Measurements from ENCODE around the gene RNF215. TPM values are rescaled to one million over a fixed set of nuclear protein-coding genes. Genes with fewer than 3 reads are reported as not detected.

The RNF215 gene
- total and polyA plus RNA-seq, 2 experiments from 2014 or later, result 7.2 to 18.1 TPM

GRCh38 chr22:30432096-30432495, 44.9 kb upstream of the RNF215 start:
- no peaks in the 10 kb centered on the region for H3K27me3 ChIP-seq
- H4K20me1 ChIP-seq (ENCODE audit: insufficient read depth, poor library complexity, severe bottlenecking), result no peaks in the 10 kb centered on the region
- no peaks in the 10 kb centered on the region for H3K79me2 ChIP-seq
- no peaks in the 10 kb centered on the region for H3K9me2 ChIP-seq (replicated peaks; ENCODE audit: insufficient read depth)
- H2AFZ ChIP-seq, result no peak overlapping the region
- no peaks in the 10 kb centered on the region for H3K9me3 ChIP-seq (ENCODE audit: low read depth)
- no peaks in the 10 kb centered on the region for H3K4me1 ChIP-seq (ENCODE audit: insufficient read depth)
- H3K4me3 ChIP-seq, result no peak overlapping the region
- H3K27ac ChIP-seq, result no peak overlapping the region
- no peak overlapping the region for H3K4me2 ChIP-seq
- DNase-seq (ENCODE audit: low spot score), result no peak
- 81% methylated on average over 4 of the region's 4 CpGs for WGBS (ENCODE audit: low lambda C conversion rate, missing lambda C conversion rate)
- no peak for TF ChIP-seq EZH2 (IDR thresholded peaks at IDR 0.05; ENCODE audit: borderline replicate concordance)
- TF ChIP-seq EZH2phosphoT487 (IDR thresholded peaks at IDR 0.05; ENCODE audit: low read depth, severe bottlenecking, unreplicated experiment), result no peak
- TF ChIP-seq, protein P1, sequence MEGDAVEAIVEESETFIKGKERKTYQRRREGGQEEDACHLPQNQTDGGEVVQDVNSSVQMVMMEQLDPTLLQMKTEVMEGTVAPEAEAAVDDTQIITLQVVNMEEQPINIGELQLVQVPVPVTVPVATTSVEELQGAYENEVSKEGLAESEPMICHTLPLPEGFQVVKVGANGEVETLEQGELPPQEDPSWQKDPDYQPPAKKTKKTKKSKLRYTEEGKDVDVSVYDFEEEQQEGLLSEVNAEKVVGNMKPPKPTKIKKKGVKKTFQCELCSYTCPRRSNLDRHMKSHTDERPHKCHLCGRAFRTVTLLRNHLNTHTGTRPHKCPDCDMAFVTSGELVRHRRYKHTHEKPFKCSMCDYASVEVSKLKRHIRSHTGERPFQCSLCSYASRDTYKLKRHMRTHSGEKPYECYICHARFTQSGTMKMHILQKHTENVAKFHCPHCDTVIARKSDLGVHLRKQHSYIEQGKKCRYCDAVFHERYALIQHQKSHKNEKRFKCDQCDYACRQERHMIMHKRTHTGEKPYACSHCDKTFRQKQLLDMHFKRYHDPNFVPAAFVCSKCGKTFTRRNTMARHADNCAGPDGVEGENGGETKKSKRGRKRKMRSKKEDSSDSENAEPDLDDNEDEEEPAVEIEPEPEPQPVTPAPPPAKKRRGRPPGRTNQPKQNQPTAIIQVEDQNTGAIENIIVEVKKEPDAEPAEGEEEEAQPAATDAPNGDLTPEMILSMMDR (IDR thresholded peaks at IDR 0.05; ENCODE audit: poor library complexity), result no peak
- H3K36me3 ChIP-seq (replicated peaks; ENCODE audit: insufficient read depth, low read depth), result no peaks in the 10 kb centered on the region

DNA sequence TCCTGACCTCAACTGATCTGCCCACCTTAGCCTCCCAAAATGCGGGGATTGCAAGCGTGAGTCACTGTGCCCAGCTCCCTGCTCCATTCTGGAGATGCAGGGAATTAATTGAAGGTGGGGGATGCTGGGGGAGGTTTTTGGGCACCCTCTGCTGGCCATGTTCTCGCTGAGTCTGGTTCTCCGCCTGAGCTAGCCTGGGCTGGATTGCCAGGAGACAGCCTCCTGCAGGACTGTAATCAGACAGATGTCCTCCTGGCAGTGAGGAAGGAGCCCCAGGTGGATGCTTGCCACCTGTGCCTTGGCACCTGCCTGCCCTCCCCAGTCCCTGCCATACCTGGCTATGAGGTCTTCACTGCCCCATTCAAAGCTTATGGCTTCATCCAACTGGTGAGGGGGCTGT, 43.7 kb upstream of the RNF215 start:
- no peak for DNase-seq (ENCODE audit: low spot score)
- Histone ChIP-seq H3K27ac (no peak overlapping the region), H3K4me3 (no peak overlapping the region), H3K4me1 (ENCODE audit: insufficient read depth) (peaks cover 4% of the 10 kb centered on the region), H3K27me3 (no peaks in the 10 kb centered on the region), H2AFZ (no peak overlapping the region), H3K4me2 (no peak overlapping the region), H3K36me3 (replicated peaks; ENCODE audit: insufficient read depth, low read depth) (no peaks in the 10 kb centered on the region), H3K79me2 (no peaks in the 10 kb centered on the region), H3K9me3 (ENCODE audit: low read depth) (no peaks in the 10 kb centered on the region), H4K20me1 (ENCODE audit: insufficient read depth, poor library complexity, severe bottlenecking) (no peaks in the 10 kb centered on the region), H3K9me2 (replicated peaks; ENCODE audit: insufficient read depth) (no peaks in the 10 kb centered on the region)
- 72% methylated on average over 4 of the region's 4 CpGs for WGBS (ENCODE audit: low lambda C conversion rate, missing lambda C conversion rate)
- TF ChIP-seq, protein P1 (IDR thresholded peaks at IDR 0.05; ENCODE audit: poor library complexity), result no peak
- TF ChIP-seq EZH2 (IDR thresholded peaks at IDR 0.05; ENCODE audit: borderline replicate concordance) (no peak), EZH2phosphoT487 (IDR thresholded peaks at IDR 0.05; ENCODE audit: low read depth, severe bottlenecking, unreplicated experiment) (no peak)

- Histone ChIP-seq H3K27ac (no peak overlapping the region), H3K79me2 (no peaks in the 10 kb centered on the region), H2AFZ (no peak overlapping the region), H3K9me2 (replicated peaks; ENCODE audit: insufficient read depth) (no peaks in the 10 kb centered on the region), H3K4me3 (no peak overlapping the region), H3K4me1 (ENCODE audit: insufficient read depth) (peaks cover 8% of the 10 kb centered on the region), H4K20me1 (ENCODE audit: insufficient read depth, poor library complexity, severe bottlenecking) (no peaks in the 10 kb centered on the region), H3K36me3 (replicated peaks; ENCODE audit: insufficient read depth, low read depth) (no peaks in the 10 kb centered on the region), H3K9me3 (ENCODE audit: low read depth) (no peaks in the 10 kb centered on the region), H3K27me3 (no peaks in the 10 kb centered on the region), H3K4me2 (no peak overlapping the region)
- DNase-seq (ENCODE audit: low spot score), result no peak
- 79% methylated on average over 2 of the region's 4 CpGs for WGBS (ENCODE audit: low lambda C conversion rate, missing lambda C conversion rate)
- TF ChIP-seq EZH2 (IDR thresholded peaks at IDR 0.05; ENCODE audit: borderline replicate concordance) (no peak), EZH2phosphoT487 (IDR thresholded peaks at IDR 0.05; ENCODE audit: low read depth, severe bottlenecking, unreplicated experiment) (no peak)
- TF ChIP-seq, protein P1 (IDR thresholded peaks at IDR 0.05; ENCODE audit: poor library complexity), result no peak
These were observed 42.7 kb upstream of the RNF215 start for GRCh38 chr22:30429887-30430286.

DNA sequence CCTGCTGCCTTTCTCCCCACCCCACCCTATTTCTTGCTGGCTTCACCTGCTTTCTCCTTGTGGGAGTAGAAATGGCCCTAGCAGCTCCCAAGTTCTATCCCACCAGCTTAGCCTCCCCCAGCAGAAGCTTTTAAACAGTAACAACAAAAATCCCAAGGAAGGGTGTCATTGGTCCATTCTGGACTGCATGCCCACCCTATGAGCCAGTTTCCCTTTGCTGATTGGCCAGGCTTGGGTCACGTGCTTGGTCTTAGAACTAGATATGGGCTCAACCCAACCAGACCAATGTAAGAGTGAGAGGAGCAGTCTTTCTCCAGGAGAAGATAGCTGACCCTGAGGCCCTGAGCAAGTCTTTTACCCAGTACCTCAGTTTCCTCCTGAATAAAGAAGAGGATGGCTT, 40.7 kb upstream of the RNF215 start:
- H3K27me3 ChIP-seq, result no peaks in the 10 kb centered on the region
- H3K4me2 ChIP-seq, result no peak overlapping the region
- no peak overlapping the region for H3K27ac ChIP-seq
- no peaks in the 10 kb centered on the region for H3K9me3 ChIP-seq (ENCODE audit: low read depth)
- H3K4me1 ChIP-seq (ENCODE audit: insufficient read depth), result peaks cover 15% of the 10 kb centered on the region
- no peaks in the 10 kb centered on the region for H3K9me2 ChIP-seq (replicated peaks; ENCODE audit: insufficient read depth)
- no peak for DNase-seq (ENCODE audit: low spot score)
- no peaks in the 10 kb centered on the region for H4K20me1 ChIP-seq (ENCODE audit: insufficient read depth, poor library complexity, severe bottlenecking)
- H3K36me3 ChIP-seq (replicated peaks; ENCODE audit: insufficient read depth, low read depth), result no peaks in the 10 kb centered on the region
- H3K79me2 ChIP-seq, result no peaks in the 10 kb centered on the region
- WGBS (ENCODE audit: low lambda C conversion rate, missing lambda C conversion rate), result 94% methylated on average over 1 of the region's 1 CpG
- no peak overlapping the region for H2AFZ ChIP-seq
- TF ChIP-seq EZH2 (IDR thresholded peaks at IDR 0.05; ENCODE audit: borderline replicate concordance) (no peak), EZH2phosphoT487 (IDR thresholded peaks at IDR 0.05; ENCODE audit: low read depth, severe bottlenecking, unreplicated experiment) (no peak)
- TF ChIP-seq, protein P1 (IDR thresholded peaks at IDR 0.05; ENCODE audit: poor library complexity), result no peak
- no peak overlapping the region for H3K4me3 ChIP-seq

All from hepatocyte (in vitro differentiated cells).